Coronary artery (tissue), 2 donors: ENCODE results near the gene NT5C3A.

Source experiments
- DNase-seq: peaks from one replicate; pipeline ENCODE4 v3.0.0-alpha.2; 2017; ENCODE audit warnings: low spot score
- H3K27ac ChIP-seq, 2 donors: fragments of 200-600 bp; sonication (generic); one replicate each; pipeline ENCODE4 v1.5.1; 2016 to 2019
- H3K4me3 ChIP-seq: fragments of 200-600 bp; sonication (generic); 2 replicates; pipeline ENCODE4 v1.5.1; 2016; ENCODE audit warnings: mild to moderate bottlenecking, moderate library complexity
- CTCF ChIP-seq: fragments of 200-600 bp; sonication (generic); IDR thresholded peaks from one replicate; pipeline ENCODE4 v1.5.1; 2019; ENCODE audit warnings: antibody characterized with exemption

NT5C3A gene

DNA sequence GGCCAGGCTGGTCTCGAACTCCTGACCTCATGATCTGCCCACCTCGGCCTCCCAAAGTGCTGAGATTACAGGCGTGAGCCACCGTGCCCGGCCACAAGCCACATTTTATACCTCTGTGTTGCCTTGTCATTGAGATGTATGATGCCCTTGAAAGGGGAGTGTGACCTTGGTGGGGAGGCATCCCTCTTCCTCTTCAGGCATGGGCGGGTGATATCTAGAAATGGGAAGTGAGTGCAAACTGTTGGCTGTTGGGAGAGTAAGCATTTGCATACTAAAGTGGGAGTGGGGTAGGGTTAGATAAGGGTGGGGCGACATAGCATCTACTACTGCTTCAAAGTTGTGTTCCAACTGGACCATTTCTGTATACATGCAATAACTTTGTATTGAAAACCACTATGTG lies 26.6 kb upstream of the NT5C3A start:
- TF ChIP-seq CTCF, result no peak
- no peak for DNase-seq
- Histone ChIP-seq H3K4me3 (no peak overlapping the region), H3K27ac (no peak overlapping the region)

DNA sequence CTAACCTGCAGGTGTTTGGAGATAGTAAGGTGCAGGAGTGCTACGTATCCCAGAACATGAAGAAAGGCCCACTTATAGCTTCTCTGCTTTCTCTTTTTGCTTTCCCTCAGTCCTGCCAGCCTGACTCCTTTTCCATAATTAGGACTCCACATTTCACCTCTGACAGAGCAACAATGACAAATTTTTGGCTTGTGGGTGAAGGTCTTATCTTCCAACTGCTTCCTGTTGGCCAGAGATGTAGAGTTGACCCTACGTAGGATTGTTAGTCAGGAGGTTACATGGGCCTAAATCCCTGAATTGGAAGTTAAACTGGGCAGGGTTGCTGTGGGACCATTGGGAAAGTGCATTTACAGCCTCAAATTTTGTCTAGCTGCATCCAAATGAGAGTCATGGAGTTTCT lies 25.3 kb upstream of the NT5C3A start:
- no peak overlapping the region for H3K4me3 ChIP-seq
- no peak overlapping the region for H3K27ac ChIP-seq
- DNase-seq, result no peak
- TF ChIP-seq CTCF, result no peak

- no peak for DNase-seq
- Histone ChIP-seq H3K4me3 (no peak overlapping the region), H3K27ac (no peak overlapping the region)
- TF ChIP-seq CTCF, result no peak
Observed at GRCh38 chr7:33087356-33087755, 24.8 kb upstream of the NT5C3A start.

DNA sequence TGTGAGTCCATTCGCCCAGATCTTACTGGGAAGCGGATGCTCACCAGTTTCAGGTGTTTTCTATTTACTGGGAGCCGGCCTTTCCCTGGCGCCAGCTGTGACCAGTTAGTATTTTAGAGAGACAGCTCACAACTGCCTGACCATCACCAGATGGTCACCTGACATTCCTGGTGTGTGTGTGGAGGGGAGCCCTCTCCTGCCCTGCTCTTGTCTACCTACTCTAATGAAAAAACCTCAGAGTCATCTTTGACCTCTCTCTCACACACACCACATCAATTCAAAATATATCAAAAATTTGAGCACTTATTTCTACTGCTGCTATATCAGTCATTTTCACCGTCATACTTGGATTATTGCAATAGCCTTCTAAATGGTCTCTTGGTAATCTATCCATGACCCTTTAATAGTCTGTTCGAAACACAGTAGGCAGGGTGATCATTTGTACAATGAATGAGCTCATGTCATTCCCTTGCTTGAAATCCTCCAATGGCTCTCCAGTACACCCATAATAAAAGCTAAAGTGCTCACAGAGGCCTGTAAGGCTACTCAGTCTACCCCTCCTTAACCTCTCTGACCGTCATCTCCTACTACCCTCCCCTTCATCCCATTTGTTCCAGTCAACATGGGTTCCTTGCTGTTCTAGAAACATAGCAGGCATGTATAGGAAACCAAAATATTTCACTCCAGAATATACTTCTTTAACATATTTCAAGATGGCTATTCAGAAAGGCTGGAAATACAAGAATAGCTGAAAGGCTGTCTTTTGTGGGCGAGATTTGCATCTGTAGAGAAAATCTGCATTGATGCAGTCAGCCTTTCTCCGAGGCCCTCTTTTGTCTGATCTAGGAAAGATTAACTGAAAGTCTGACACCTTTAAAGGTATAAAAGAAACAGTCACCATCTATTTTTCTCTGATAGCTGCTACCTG lies 17.5 kb upstream of the NT5C3A start:
- no peak for DNase-seq
- TF ChIP-seq CTCF, result no peak
- Histone ChIP-seq H3K27ac (no peak overlapping the region), H3K4me3 (no peak overlapping the region)

- Histone ChIP-seq H3K27ac (no peak overlapping the region), H3K4me3 (no peak overlapping the region)
- no peak for DNase-seq
- no peak for TF ChIP-seq CTCF
Observed at GRCh38 chr7:33079096-33079495, 16.5 kb upstream of the NT5C3A start.

DNA sequence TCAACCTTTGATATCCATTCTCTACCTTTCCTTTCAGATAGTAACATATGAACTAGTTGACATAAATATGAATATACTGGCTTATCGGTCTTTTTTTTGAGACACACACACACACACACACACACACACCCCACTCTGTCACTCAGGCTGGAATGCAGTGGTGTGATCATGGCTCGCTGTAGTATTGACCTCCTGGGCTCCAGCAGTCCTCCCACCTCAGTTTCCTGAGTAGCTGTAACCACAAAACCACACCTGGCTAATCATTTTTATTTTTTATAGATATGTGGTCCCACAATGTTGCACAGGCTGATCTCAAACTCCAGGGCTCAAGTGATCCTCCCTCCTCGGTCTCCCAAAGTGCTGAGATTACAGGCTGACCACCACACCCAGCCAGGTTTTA lies 14.2 kb upstream of the NT5C3A start:
- H3K27ac ChIP-seq, result no peak overlapping the region
- H3K4me3 ChIP-seq, result no peak overlapping the region
- DNase-seq, result no peak
- TF ChIP-seq CTCF, result no peak
